GM12878 (cell line): Measurements from ENCODE around the gene HPD. TPM values are rescaled to one million over a fixed set of nuclear protein-coding genes. Genes with fewer than 3 reads are reported as not detected.

Experiments
- ATAC-seq: fragments of 200-7000 bp; cut with Tn5 transposase; 3 replicates; pipeline ENCODE4 v1.9.1; 2020; ENCODE audit warnings: mild to moderate bottlenecking, moderate library complexity
- BruUV-seq: library from RNA; stranded (reverse); fragments of 400-500 nt; replicated peaks from 2 replicates; lab custom pipeline; 2021; lab: Mats Ljungman, UMichigan
- CTCF ChIA-PET: fragments of 300-600 bp; sonication (Branson Sonifier 250); formaldehyde crosslinking; extraction: SDS; loops from one replicate; lab custom pipeline; 2021; ENCODE audit warnings: inconsistent platforms; lab: Yijun Ruan, JAX
- POLR2A ChIA-PET: fragments of 350-600 bp; formaldehyde crosslinking; extraction: SDS; loops from one replicate; lab custom pipeline; 2021; ENCODE audit warnings: inconsistent platforms; lab: Charles Lee
- RAD21 ChIA-PET: fragments of 300-600 bp; sonication (Branson Sonifier 250); formaldehyde crosslinking; loops from one replicate; lab custom pipeline; 2023; ENCODE audit warnings: antibody characterized with exemption; ENCODE audit not compliant: unreplicated experiment; lab: Charles Lee
- SMC1A ChIA-PET: fragments of 300-600 bp; sonication (Branson Sonifier 250); formaldehyde crosslinking; loops from one replicate; lab custom pipeline; 2023; ENCODE audit not compliant: unreplicated experiment, uncharacterized antibody; lab: Charles Lee
- DNase-seq: peaks from one replicate; pipeline ENCODE4 v3.0.0-alpha.2; 2011; ENCODE audit warnings: low read depth, low spot score
- FAIRE-seq: peaks from 3 replicates; lab custom pipeline; 2011; peaks lifted over from hg19 to GRCh38; lab: Jason Lieb, UNC
- H2AFZ ChIP-seq: 2 replicates; pipeline ENCODE4 v1.6.0; 2011; ENCODE audit warnings: low read depth, low read length, control low read depth; ENCODE audit not compliant: control insufficient read depth
- H3K27ac ChIP-seq: 2 replicates; pipeline ENCODE4 v1.5.1; 2011; ENCODE audit warnings: control low read depth; ENCODE audit not compliant: control insufficient read depth, insufficient read depth
- H3K27me3 ChIP-seq, 2 experiments: replicated peaks in 1 of 2; 2 replicates each; pipeline versions ENCODE4 v1.6.0 to v1.6.1; 2011; ENCODE audit warnings: low read length in 1 of 2; ENCODE audit not compliant: control insufficient read depth in 2 of 2, insufficient read depth in 2 of 2
- H3K36me3 ChIP-seq, 2 experiments: 2 replicates each; pipeline ENCODE4 v1.5.1; 2011; ENCODE audit warnings: low read length in 1 of 2; ENCODE audit not compliant: control insufficient read depth in 2 of 2, insufficient read depth in 2 of 2
- H3K4me1 ChIP-seq: 2 replicates; pipeline ENCODE4 v1.6.1; 2011; ENCODE audit warnings: mild to moderate bottlenecking, low read length, moderate library complexity, mixed read lengths; ENCODE audit not compliant: control insufficient read depth, insufficient read depth
- H3K4me2 ChIP-seq: 2 replicates; pipeline ENCODE4 v1.6.0; 2011; ENCODE audit warnings: control low read depth; ENCODE audit not compliant: control insufficient read depth, insufficient read depth
- H3K4me3 ChIP-seq: fragments of 200-600 bp; sonication (generic); 2 replicates; pipeline ENCODE4 v1.5.1; 2016
- H3K79me2 ChIP-seq: 2 replicates; pipeline ENCODE4 v1.6.0; 2011; ENCODE audit warnings: low read length; ENCODE audit not compliant: control insufficient read depth, insufficient read depth
- H3K9ac ChIP-seq: 2 replicates; pipeline ENCODE4 v1.8.0; 2011; ENCODE audit warnings: low read length, control low read depth, mixed read lengths; ENCODE audit not compliant: control insufficient read depth, insufficient read depth
- H3K9me3 ChIP-seq: replicated peaks from 3 replicates; pipeline ENCODE4 v1.5.1; 2011; ENCODE audit warnings: mild to moderate bottlenecking, low read length; ENCODE audit not compliant: control insufficient read depth, insufficient read depth
- H4K20me1 ChIP-seq: 2 replicates; pipeline ENCODE4 v1.6.0; 2011; ENCODE audit not compliant: control insufficient read depth, insufficient read depth
- BACH1 ChIP-seq: fragments of 450-650 bp; IDR thresholded peaks from 2 replicates; pipeline ENCODE4 v1.6.1; 2017; ENCODE audit warnings: mild to moderate bottlenecking, borderline replicate concordance
- CBFB ChIP-seq: IDR thresholded peaks from 2 replicates; pipeline ENCODE4 v1.6.1; 2016; ENCODE audit warnings: antibody characterized with exemption, low read depth
- EED ChIP-seq: sonication (generic); IDR thresholded peaks from 2 replicates; pipeline ENCODE4 v1.6.1; 2016; ENCODE audit warnings: antibody characterized with exemption, low read depth
- FOS ChIP-seq: IDR thresholded peaks from 3 replicates; pipeline ENCODE4 v1.6.1; 2011; ENCODE audit warnings: borderline replicate concordance; ENCODE audit not compliant: insufficient read length; ENCODE audit errors: extremely low read depth
- GABPA ChIP-seq: IDR thresholded peaks from 2 replicates; pipeline ENCODE4 v1.6.1; 2014; ENCODE audit warnings: antibody characterized with exemption, low read depth, mild to moderate bottlenecking, inconsistent platforms
- NR2F1 ChIP-seq: fragments of 450-650 bp; conservative IDR thresholded peaks from 2 replicates; pipeline ENCODE4 v1.6.1; 2017; ENCODE audit warnings: mild to moderate bottlenecking
- POLR2A ChIP-seq: IDR thresholded peaks from 2 replicates; pipeline ENCODE4 v1.6.1; 2011; ENCODE audit warnings: low read depth, mild to moderate bottlenecking, low read length
- SMAD5 ChIP-seq: IDR thresholded peaks from 2 replicates; pipeline ENCODE4 v1.6.1; 2016; ENCODE audit warnings: antibody characterized with exemption, low read depth
- USF2 ChIP-seq: IDR thresholded peaks from 2 replicates; pipeline ENCODE4 v1.6.1; 2011; ENCODE audit warnings: low read depth, low read length, improper control_type of control experiment, borderline replicate concordance
- WGBS: methylation state at CpG from one replicate; pipeline ENCODE4 v1.1.6; 2016; ENCODE audit warnings: low lambda C conversion rate; ENCODE audit not compliant: insufficient replicate concordance, insufficient coverage; ENCODE audit errors: missing lambda C conversion rate; 5-methylcytosine and 5-hydroxymethylcytosine counted together
- in situ Hi-C: fragments of 300-500 bp; cut with MboI; formaldehyde crosslinking; loops from 9 replicates; pipeline ENCODE4 v1.14.3; 2018; ENCODE audit warnings: mixed read lengths
- intact Hi-C: fragments of 100-400 bp; cut with micrococcal nuclease; formaldehyde crosslinking; loops from one replicate; pipeline ENCODE4 v1.14.2; 2022; ENCODE audit not compliant: unreplicated experiment
- polyA plus RNA-seq, 11 experiments: library from polyadenylated mRNA; depleted of rRNA in 4 of 11; unstranded in 6 of 11; stranded (reverse) in 5 of 11; fragments of >200 nt; fragmentation: Nextera tagmentation in 4 of 11; fragmentation: Illumina TruSeq in 1 of 11; extraction: Ambion mirVana in 4 of 11; extraction: Trizol in 1 of 11; gene quantifications; 1 replicate in 1 of 11; 2 replicates in 10 of 11; pipeline versions ENCODE4 v1.2.1 to v1.2.3, GENCODE V29; 2011 to 2016; ENCODE audit warnings: inconsistent platforms in 2 of 11, missing spikeins in 2 of 11, low read depth in 1 of 11
- total RNA-seq, 4 experiments: library from RNA; depleted of rRNA in 3 of 4; stranded (reverse); fragments of >200 nt in 3 of 4; fragmentation: Illumina TruSeq in 1 of 4; extraction: Trizol in 1 of 4; gene quantifications; 2 replicates each; pipeline versions ENCODE4 v1.2.1 to v1.2.3, GENCODE V29; 2013 to 2021

HPD gene
- total and polyA plus RNA-seq, 10 of the 15 experiments (the other 5 are each of a cell fraction or from before 2014, with no cell fraction given): 0.04 to 0.69 (median 0.28) TPM; not detected in 7

GRCh38 chr12:121823101-121823726, 35.4 kb downstream of the HPD start:
- intact Hi-C loops (no loop called here), in situ Hi-C loops (no loop called here)
- DNase-seq: no peak
- ChIA-PET CTCF (no interaction called here), RAD21 (no interaction called here), POLR2A (no interaction called here), SMC1A (no interaction called here)
- H3K9ac ChIP-seq: no peak overlapping the region
- no peak overlapping the region for H3K4me3 ChIP-seq
- H3K4me1 ChIP-seq: no peaks in the 10 kb centered on the region
- no peak for FAIRE-seq
- no peak overlapping the region for H3K4me2 ChIP-seq
- no peaks in the 10 kb centered on the region for H3K79me2 ChIP-seq
- H3K27ac ChIP-seq: no peak overlapping the region
- no peak overlapping the region for H2AFZ ChIP-seq
- BruUV-seq: no TSS peak
- ATAC-seq: no peak
- H3K27me3 ChIP-seq: no peaks in the 10 kb centered on the region
- 96% methylated on average over 29 of the region's 36 CpGs for WGBS
- H3K9me3 ChIP-seq: no peaks in the 10 kb centered on the region
- no peaks in the 10 kb centered on the region; the same call in 1 of the 2 replicates for H4K20me1 ChIP-seq
- TF ChIP-seq EED: no peak
- 0 out of 2 replicates have a peak, but pooled peaks have one; percentile 10 for TF ChIP-seq POLR2A
- TF ChIP-seq BACH1: no peak
- TF ChIP-seq, all 136 proteins: peak for 1
- H3K36me3 ChIP-seq: peaks cover 21 to 28% of the 10 kb centered on the region in 2 experiments; a peak in 3 of 4 replicates

GRCh38 chr12:121822393-121823100, 36.1 kb downstream of the HPD start:
- ChIA-PET SMC1A (no interaction called here), CTCF (no interaction called here), RAD21 (no interaction called here), POLR2A (no interaction called here)
- ATAC-seq (no peak), DNase-seq (no peak), FAIRE-seq (no peak)
- Histone ChIP-seq H3K4me2 (no peak overlapping the region), H4K20me1 (no peaks in the 10 kb centered on the region; the same call in 1 of the 2 replicates), H2AFZ (no peak overlapping the region), H3K9ac (no peak overlapping the region), H3K79me2 (no peaks in the 10 kb centered on the region), H3K9me3 (no peaks in the 10 kb centered on the region), H3K36me3 (peaks cover 24 to 27% of the 10 kb centered on the region in 2 experiments; a peak in 3 of 4 replicates), H3K27ac (no peak overlapping the region), H3K4me1 (no peaks in the 10 kb centered on the region), H3K4me3 (no peak overlapping the region), H3K27me3 (no peaks in the 10 kb centered on the region)
- intact Hi-C loops: no loop called here
- in situ Hi-C loops: no loop called here
- WGBS: 98% methylated on average over 35 of the region's 39 CpGs
- no TSS peak for BruUV-seq
- TF ChIP-seq CBFB (no peak), SMAD5 (no peak), POLR2A (peak; percentile 27; the same call in 1 of the 2 replicates), NR2F1 (no peak), USF2 (no peak), FOS (no peak), GABPA (no peak)
- TF ChIP-seq, all 136 proteins: peak for 1
